GM23248 (cell line): Measurements from ENCODE around the gene OPRL1. TPM values are rescaled to one million over a fixed set of nuclear protein-coding genes. Genes with fewer than 3 reads are reported as not detected.

Experiments used
- DNase-seq: peaks from one replicate; pipeline ENCODE4 v3.0.0-alpha.2; 2015
- H2AFZ ChIP-seq: fragments of 200-600 bp; sonication (generic); 2 replicates; pipeline ENCODE4 v1.6.1; 2016; ENCODE audit warnings: antibody characterized with exemption
- H3F3A ChIP-seq: fragments of 200-600 bp; sonication (generic); 2 replicates; pipeline ENCODE4 v1.6.1; 2016; ENCODE audit warnings: mild to moderate bottlenecking, antibody characterized with exemption, mixed run types; ENCODE audit not compliant: insufficient read depth
- H3K27ac ChIP-seq: fragments of 200-600 bp; sonication (generic); 2 replicates; pipeline ENCODE4 v1.5.1; 2016; ENCODE audit warnings: mild to moderate bottlenecking
- H3K27me3 ChIP-seq: fragments of 200-600 bp; sonication (generic); replicated peaks from 2 replicates; pipeline ENCODE4 v1.6.1; 2016; ENCODE audit warnings: mild to moderate bottlenecking; ENCODE audit not compliant: insufficient read depth
- H3K36me3 ChIP-seq: fragments of 200-600 bp; sonication (generic); 2 replicates; pipeline ENCODE4 v1.6.1; 2016; ENCODE audit warnings: low read depth, mild to moderate bottlenecking
- H3K4me1 ChIP-seq: fragments of 200-600 bp; sonication (generic); 2 replicates; pipeline ENCODE4 v1.6.1; 2016; ENCODE audit warnings: mild to moderate bottlenecking; ENCODE audit not compliant: insufficient read depth
- H3K4me2 ChIP-seq: fragments of 200-600 bp; sonication (generic); one replicate; pipeline ENCODE4 v1.6.1; 2016; ENCODE audit warnings: mild to moderate bottlenecking; ENCODE audit not compliant: unreplicated experiment
- H3K4me3 ChIP-seq: fragments of 200-600 bp; sonication (generic); 2 replicates; pipeline ENCODE4 v1.5.1; 2016; ENCODE audit warnings: mild to moderate bottlenecking
- H3K79me2 ChIP-seq: fragments of 200-600 bp; sonication (generic); 2 replicates; pipeline ENCODE4 v1.6.1; 2016; ENCODE audit warnings: mild to moderate bottlenecking; ENCODE audit not compliant: insufficient read depth
- H3K9ac ChIP-seq: fragments of 200-600 bp; sonication (generic); 2 replicates; pipeline ENCODE4 v1.6.1; 2016; ENCODE audit warnings: mild to moderate bottlenecking
- H3K9me2 ChIP-seq: fragments of 200-600 bp; sonication (generic); 2 replicates; pipeline ENCODE4 v1.6.1; 2016; ENCODE audit warnings: mixed run types, mild to moderate bottlenecking, moderate library complexity; ENCODE audit not compliant: insufficient read depth
- H3K9me3 ChIP-seq: fragments of 200-600 bp; sonication (generic); one replicate; pipeline ENCODE4 v1.6.1; 2017; ENCODE audit warnings: low read depth
- H4K20me1 ChIP-seq: fragments of 200-600 bp; sonication (generic); 2 replicates; pipeline ENCODE4 v1.6.0; 2016; ENCODE audit not compliant: insufficient read depth
- EZH2 ChIP-seq: fragments of 200-600 bp; sonication (generic); IDR thresholded peaks from 2 replicates; pipeline ENCODE4 v1.6.1; 2018; ENCODE audit warnings: antibody characterized with exemption, mild to moderate bottlenecking; ENCODE audit not compliant: insufficient read depth, poor library complexity, severe bottlenecking
- EZH2phosphoT487 ChIP-seq: fragments of 200-600 bp; sonication (generic); IDR thresholded peaks from 2 replicates; pipeline ENCODE4 v1.6.1; 2018; ENCODE audit warnings: antibody characterized with exemption, moderate library complexity, mild to moderate bottlenecking, low read depth; ENCODE audit not compliant: insufficient read depth
- WGBS, 2 experiments: methylation state at CpG; one replicate each; pipeline ENCODE4 v1.1.6; 2015 to 2017; ENCODE audit warnings: low lambda C conversion rate in 2 of 2, low coverage in 1 of 2; ENCODE audit errors: missing lambda C conversion rate in 2 of 2; 5-methylcytosine and 5-hydroxymethylcytosine counted together
- in situ Hi-C: fragments of 300-500 bp; cut with MboI; formaldehyde crosslinking; loops from 2 replicates; pipeline ENCODE4 v1.15.0; 2020
- polyA plus RNA-seq: library from polyadenylated mRNA; unstranded; fragments of >200 nt; fragmentation: Nextera tagmentation; extraction: Ambion mirVana; gene quantifications from 2 replicates; pipeline ENCODE4 v1.2.1, GENCODE V29; 2016
- total RNA-seq: library from RNA; depleted of rRNA; stranded (reverse); fragments of >200 nt; shearing (Covaris generic); gene quantifications from 2 replicates; pipeline ENCODE4 v1.2.3, GENCODE V29; 2014

The OPRL1 gene
- total and polyA plus RNA-seq, 2 experiments from 2014 or later = 0.35 to 0.86 TPM

DNA sequence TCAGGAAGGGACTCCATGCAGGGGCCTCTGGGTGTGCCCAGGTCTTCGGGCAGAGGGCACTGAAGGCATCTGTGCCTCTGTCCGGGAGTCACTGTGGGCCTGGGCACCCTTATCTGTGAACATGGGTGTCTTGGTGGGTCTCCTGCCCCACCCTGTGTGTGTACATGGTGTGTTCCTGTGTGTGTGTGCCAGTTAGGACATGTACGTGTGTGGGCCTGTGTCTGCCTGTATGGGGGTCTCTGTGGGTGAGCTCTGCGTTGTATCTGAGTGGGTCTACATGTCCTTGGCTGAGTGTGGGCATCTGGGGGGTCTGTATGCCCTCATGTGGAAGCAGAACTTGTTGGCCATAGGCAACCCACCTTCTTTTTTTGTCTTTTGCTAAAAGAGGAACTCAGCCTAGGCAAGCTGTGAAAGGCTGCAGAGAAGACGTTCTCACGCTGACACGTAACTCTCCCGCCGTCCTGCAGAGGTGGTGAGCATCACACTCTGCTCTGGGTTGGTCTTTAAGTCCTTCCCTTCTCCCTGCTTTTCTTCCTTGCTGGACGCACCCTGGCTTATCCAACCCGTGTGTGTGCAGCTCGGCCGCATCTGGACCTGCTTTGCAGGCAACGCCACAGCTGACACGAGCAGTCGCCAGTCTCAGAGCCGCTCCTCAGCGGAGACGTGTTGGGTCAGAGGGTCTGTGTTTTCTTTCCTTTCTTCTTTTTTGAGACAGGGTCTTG, 28.0 kb downstream of the OPRL1 start:
- no peaks in the 10 kb centered on the region for H3K79me2 ChIP-seq
- no peak overlapping the region for H3K4me3 ChIP-seq
- no peak overlapping the region for H3K4me2 ChIP-seq
- WGBS, 2 experiments = 46 to 48% methylated on average over 19 of the region's 19 CpGs
- H3K9ac ChIP-seq = no peak overlapping the region
- H3K27ac ChIP-seq = no peak overlapping the region
- peaks cover 9% of the 10 kb centered on the region for H3K27me3 ChIP-seq
- no peaks in the 10 kb centered on the region for H3K9me3 ChIP-seq
- H4K20me1 ChIP-seq = no peaks in the 10 kb centered on the region
- TF ChIP-seq EZH2phosphoT487 (no peak), EZH2 (no peak)
- no peaks in the 10 kb centered on the region for H3K4me1 ChIP-seq
- no peaks in the 10 kb centered on the region for H3K9me2 ChIP-seq
- no peaks in the 10 kb centered on the region for H3F3A ChIP-seq
- DNase-seq = no peak
- H3K36me3 ChIP-seq = no peaks in the 10 kb centered on the region
- no peak overlapping the region for H2AFZ ChIP-seq
- in situ Hi-C loops = no loop called here

DNA sequence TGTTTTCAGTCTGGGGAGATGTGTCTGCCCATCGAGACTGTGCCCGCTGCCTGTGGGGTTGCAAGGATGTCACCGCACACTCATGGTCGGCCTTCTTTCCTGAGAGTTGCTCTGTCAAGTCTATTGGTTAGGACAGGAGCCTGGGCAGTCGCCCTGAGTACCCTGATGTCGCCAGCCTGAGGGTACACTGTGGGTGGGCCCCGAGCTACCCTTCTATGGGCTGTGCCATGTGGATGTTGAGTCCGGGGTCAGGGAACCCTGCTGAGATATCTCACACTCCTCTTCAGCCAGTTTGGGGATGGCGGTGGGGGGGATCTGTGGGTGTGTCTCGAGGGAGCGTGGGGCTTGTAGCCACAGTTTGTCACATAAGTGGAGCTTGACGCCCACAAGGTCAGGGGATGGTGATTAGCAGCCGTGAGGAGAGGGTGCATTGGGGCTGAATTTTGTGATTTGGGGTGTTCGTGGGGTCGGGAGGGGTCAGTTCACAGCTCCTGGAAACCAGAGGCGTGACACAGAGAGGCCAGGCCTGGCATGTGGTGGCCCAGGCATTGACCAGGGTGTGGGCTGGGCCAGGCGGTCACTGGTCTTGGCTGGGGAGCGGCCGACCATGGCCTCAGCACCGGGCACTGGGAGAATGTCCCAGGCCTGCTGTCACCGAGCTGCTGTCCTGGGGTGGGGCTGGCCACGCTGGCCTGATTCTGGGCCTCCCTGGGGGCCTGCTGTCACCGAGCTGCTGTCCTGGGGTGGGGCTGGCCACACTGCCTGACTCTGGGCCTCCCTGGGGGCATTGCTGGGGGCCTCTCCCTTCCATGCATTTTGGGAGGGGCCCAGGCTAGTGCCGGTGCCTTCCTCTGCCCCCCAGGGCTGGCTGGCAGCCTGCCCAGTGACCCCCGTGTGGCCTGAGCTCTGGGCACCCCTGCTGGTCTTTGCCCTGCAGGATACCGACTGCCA, 29.1 kb downstream of the OPRL1 start:
- H3F3A ChIP-seq = no peaks in the 10 kb centered on the region
- no peaks in the 10 kb centered on the region for H4K20me1 ChIP-seq
- in situ Hi-C loops = no loop called here
- no peaks in the 10 kb centered on the region for H3K36me3 ChIP-seq
- H3K27me3 ChIP-seq = no peaks in the 10 kb centered on the region; the same call in 1 of the 2 replicates
- TF ChIP-seq EZH2 (no peak), EZH2phosphoT487 (no peak)
- no peaks in the 10 kb centered on the region for H3K9me3 ChIP-seq
- DNase-seq = no peak
- H3K4me2 ChIP-seq = no peak overlapping the region
- H3K4me1 ChIP-seq = no peaks in the 10 kb centered on the region
- 55 to 59% methylated on average over 21 to 22 of the region's 26 CpGs for whole genome bisulfite sequencing, 2 experiments
- no peak overlapping the region for H2AFZ ChIP-seq
- no peak overlapping the region for H3K27ac ChIP-seq
- no peak overlapping the region for H3K4me3 ChIP-seq
- no peaks in the 10 kb centered on the region for H3K79me2 ChIP-seq
- H3K9ac ChIP-seq = no peak overlapping the region
- H3K9me2 ChIP-seq = no peaks in the 10 kb centered on the region

DNA sequence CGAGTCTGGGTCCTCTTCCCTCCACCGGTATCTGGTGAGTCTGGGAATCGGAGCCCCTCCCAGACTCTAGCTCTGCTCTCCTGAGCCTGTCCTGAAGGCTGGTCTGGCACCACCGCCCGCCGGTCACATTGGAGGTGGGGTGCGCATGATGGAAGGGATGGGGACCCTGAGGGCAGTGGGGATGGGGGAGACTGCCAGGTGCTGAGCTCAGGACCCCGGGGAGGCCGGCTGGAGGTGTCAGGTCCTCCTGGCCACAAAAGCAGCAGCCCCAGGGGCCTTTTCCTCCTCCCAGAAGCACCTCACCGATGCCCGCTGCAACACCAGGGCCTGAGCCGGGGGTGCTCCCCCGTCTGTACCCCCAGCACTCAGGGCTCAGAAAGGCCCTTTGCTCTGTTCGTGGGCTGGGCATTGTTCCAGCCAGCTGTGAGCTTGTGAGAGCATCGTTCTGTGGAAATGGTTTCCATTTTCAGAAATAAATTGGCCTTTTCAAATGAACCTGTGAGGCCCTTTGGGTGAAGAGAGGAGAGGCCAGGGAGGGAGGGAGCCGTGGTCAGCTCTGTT, 30.0 kb downstream of the OPRL1 start:
- no peaks in the 10 kb centered on the region for H4K20me1 ChIP-seq
- no peak overlapping the region for H3K27ac ChIP-seq
- no peak overlapping the region for H3K4me2 ChIP-seq
- no peaks in the 10 kb centered on the region for H3K4me1 ChIP-seq
- DNase-seq = no peak
- no peaks in the 10 kb centered on the region for H3K9me3 ChIP-seq
- no peak overlapping the region for H3K9ac ChIP-seq
- H2AFZ ChIP-seq = no peak overlapping the region
- no peaks in the 10 kb centered on the region for H3F3A ChIP-seq
- H3K79me2 ChIP-seq = no peaks in the 10 kb centered on the region
- H3K4me3 ChIP-seq = no peak overlapping the region
- in situ Hi-C loops = no loop called here
- H3K9me2 ChIP-seq = no peaks in the 10 kb centered on the region
- H3K36me3 ChIP-seq = no peaks in the 10 kb centered on the region
- TF ChIP-seq EZH2phosphoT487 = no peak
- TF ChIP-seq EZH2 = no peak
- WGBS, 2 experiments = 51 to 54% methylated on average over 13 to 16 of the region's 16 CpGs
- H3K27me3 ChIP-seq = no peaks in the 10 kb centered on the region; the same call in 1 of the 2 replicates

DNA sequence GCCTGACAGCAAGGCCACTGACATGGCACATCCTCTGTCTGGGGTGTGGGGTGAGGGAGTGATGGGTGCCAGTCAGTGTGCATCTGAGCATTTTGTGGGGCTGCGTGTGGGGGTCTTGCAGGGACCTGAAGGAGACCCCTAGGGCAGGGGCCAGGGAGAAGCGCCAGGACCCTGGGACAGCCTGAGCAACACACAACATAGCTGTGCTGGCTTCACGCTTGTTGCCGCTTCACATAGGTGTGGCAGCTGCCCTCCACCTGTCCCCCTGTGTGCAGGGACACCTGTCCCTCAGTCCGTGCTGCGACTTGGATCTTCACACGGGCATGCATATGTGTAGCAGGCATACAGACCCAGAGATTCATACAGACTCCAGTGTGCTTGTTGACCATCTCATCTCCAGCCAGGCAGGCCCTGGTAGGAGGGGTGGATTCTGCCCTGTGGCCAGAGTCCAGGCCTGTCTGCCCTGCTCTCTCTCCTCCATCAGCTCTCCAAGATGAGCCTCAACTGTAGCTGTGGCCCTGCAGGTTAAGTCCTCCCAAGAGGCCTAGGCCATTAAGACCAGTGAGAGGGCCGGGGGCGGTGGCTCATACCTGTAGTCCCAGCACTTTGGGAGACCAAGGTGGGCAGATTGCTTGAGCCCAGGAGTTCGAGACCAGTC, 30.7 kb downstream of the OPRL1 start:
- Histone ChIP-seq H4K20me1 (no peaks in the 10 kb centered on the region), H2AFZ (no peak overlapping the region), H3K9me3 (no peaks in the 10 kb centered on the region), H3K4me1 (no peaks in the 10 kb centered on the region), H3F3A (no peaks in the 10 kb centered on the region), H3K36me3 (no peaks in the 10 kb centered on the region), H3K79me2 (no peaks in the 10 kb centered on the region), H3K27me3 (no peaks in the 10 kb centered on the region; the same call in 1 of the 2 replicates), H3K9me2 (no peaks in the 10 kb centered on the region), H3K27ac (no peak overlapping the region), H3K9ac (no peak overlapping the region), H3K4me2 (no peak overlapping the region), H3K4me3 (no peak overlapping the region)
- in situ Hi-C loops = no loop called here
- WGBS, 2 experiments = 56 to 68% methylated on average over 8 to 10 of the region's 10 CpGs
- DNase-seq = no peak
- no peak for TF ChIP-seq EZH2phosphoT487
- TF ChIP-seq EZH2 = no peak
